GM19328 (cell line): ENCODE data around the gene CBARP.

ENCODE experiments used
- ATAC-seq: cut with Tn5 transposase; IDR thresholded peaks from one replicate; pipeline ENCODE4 v1.9.1; 2021; ENCODE audit warnings: mild to moderate bottlenecking, moderate library complexity; ENCODE audit not compliant: unreplicated experiment

Gene CBARP

GRCh38 chr19:1239796-1240737 is 2.3 kb upstream of the CBARP start:
- ATAC-seq: peak; percentile 41

GRCh38 chr19:1239420-1239795 is 1.6 kb upstream of the CBARP start:
- ATAC-seq: no peak

- ATAC-seq: no peak
These were observed 831 bp upstream of the CBARP start for GRCh38 chr19:1238369-1239303.

GRCh38 chr19:1237027-1237659 is 662 bp downstream of the CBARP start:
- no peak for ATAC-seq

GRCh38 chr19:1236576-1236975 is 1.2 kb downstream of the CBARP start:
- no peak for ATAC-seq

- no peak for ATAC-seq
These were observed 1.9 kb downstream of the CBARP start for GRCh38 chr19:1235625-1236538.

GRCh38 chr19:1234955-1235380 is 2.8 kb downstream of the CBARP start:
- ATAC-seq: no peak

- ATAC-seq: no peak
These were observed 3.5 kb downstream of the CBARP start for GRCh38 chr19:1234051-1234954.

GRCh38 chr19:1233115-1233667 is 4.6 kb downstream of the CBARP start:
- no peak for ATAC-seq

GRCh38 chr19:1232652-1233072 is 5.1 kb downstream of the CBARP start:
- no peak for ATAC-seq

GRCh38 chr19:1231729-1232637 is 5.8 kb downstream of the CBARP start:
- no peak for ATAC-seq

- no peak for ATAC-seq
These were observed 6.9 kb downstream of the CBARP start for GRCh38 chr19:1230783-1231489.

GRCh38 chr19:1229924-1230782 is 7.7 kb downstream of the CBARP start:
- no peak for ATAC-seq

- no peak for ATAC-seq
These were observed 8.5 kb downstream of the CBARP start for GRCh38 chr19:1229056-1229923.
